Measurements from ENCODE around the gene CLEC16A. TPM values are rescaled to one million over a fixed set of nuclear protein-coding genes. Genes with fewer than 3 reads are reported as not detected.

The CLEC16A gene
- total and polyA plus RNA-seq, 4 donors = 14.3 to 44.4 (median 26.4) TPM

DNA sequence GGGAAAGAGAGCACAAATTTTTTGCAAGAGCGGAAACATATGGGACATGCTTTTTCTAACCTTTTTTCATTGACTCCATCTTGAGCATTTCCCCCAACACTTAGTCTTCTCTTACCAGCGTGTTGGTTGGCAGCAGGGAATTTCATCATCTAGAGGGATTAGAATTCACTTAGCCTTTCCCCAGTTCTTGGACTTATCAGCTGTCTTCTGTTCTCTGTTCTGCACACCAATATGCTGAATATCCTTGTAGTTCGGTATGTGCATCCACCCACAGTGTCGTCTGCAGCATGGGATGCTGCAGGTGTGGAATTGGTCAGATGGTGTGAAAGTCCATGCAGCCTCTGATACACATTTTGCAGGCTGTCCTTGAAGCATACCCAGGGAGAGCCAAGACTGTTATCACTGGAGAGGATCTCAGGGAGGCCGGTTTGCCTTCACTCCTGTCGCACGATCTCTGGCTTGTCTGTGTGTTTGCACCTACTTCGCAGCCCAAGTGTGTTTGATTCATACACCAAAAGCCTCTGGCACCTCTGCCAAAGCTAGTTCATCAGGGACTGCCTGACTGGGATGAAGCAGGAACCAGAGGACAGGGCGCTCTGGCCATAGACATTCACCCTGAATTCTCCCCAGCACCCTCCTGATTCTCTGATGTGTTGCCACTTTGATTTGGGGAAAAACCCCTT, 218.4 kb downstream of the CLEC16A start:
- H3K36me3 ChIP-seq (ENCODE audit: control insufficient read depth in 4 of 4, insufficient read depth in 4 of 4, low read length in 4 of 4) = peaks cover 0 to 15% (median 3%) of the 10 kb centered on the region in 4 donors
- H3K4me3 ChIP-seq = no peak overlapping the region
- no peaks in the 10 kb centered on the region for H3K27me3 ChIP-seq (ENCODE audit: control insufficient read depth in 3 of 3, insufficient read depth in 3 of 3, low read length in 2 of 3)
- H3K4me1 ChIP-seq (ENCODE audit: control insufficient read depth in 5 of 5, insufficient read depth in 5 of 5, low read length in 5 of 5) = peaks cover 3 to 65% (median 22%) of the 10 kb centered on the region in 5 donors
- TF ChIP-seq, protein P1, sequence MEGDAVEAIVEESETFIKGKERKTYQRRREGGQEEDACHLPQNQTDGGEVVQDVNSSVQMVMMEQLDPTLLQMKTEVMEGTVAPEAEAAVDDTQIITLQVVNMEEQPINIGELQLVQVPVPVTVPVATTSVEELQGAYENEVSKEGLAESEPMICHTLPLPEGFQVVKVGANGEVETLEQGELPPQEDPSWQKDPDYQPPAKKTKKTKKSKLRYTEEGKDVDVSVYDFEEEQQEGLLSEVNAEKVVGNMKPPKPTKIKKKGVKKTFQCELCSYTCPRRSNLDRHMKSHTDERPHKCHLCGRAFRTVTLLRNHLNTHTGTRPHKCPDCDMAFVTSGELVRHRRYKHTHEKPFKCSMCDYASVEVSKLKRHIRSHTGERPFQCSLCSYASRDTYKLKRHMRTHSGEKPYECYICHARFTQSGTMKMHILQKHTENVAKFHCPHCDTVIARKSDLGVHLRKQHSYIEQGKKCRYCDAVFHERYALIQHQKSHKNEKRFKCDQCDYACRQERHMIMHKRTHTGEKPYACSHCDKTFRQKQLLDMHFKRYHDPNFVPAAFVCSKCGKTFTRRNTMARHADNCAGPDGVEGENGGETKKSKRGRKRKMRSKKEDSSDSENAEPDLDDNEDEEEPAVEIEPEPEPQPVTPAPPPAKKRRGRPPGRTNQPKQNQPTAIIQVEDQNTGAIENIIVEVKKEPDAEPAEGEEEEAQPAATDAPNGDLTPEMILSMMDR (IDR thresholded peaks at IDR 0.05; ENCODE audit: control extremely low read depth, extremely low read depth) = no peak
- no peaks in the 10 kb centered on the region for H3K9me3 ChIP-seq (ENCODE audit: control insufficient read depth in 4 of 4, insufficient read depth in 3 of 4, low read length in 3 of 4)
- H3K9ac ChIP-seq (ENCODE audit: insufficient read depth in 1 of 2, low read length in 2 of 2) = no peak overlapping the region
- peak overlapping the region in 1 of 2 donors; percentile 60 for H3K27ac ChIP-seq (ENCODE audit: low read depth in 1 of 2, low read length in 1 of 2)
- WGBS, 2 donors = 87 to 89% methylated on average over 9 of the region's 9 CpGs
- DNase-seq (peak in 2 of 3 donors; percentile 86 to 88), ATAC-seq (ENCODE audit: insufficient read depth, low FRiP score) (no peak)

DNA sequence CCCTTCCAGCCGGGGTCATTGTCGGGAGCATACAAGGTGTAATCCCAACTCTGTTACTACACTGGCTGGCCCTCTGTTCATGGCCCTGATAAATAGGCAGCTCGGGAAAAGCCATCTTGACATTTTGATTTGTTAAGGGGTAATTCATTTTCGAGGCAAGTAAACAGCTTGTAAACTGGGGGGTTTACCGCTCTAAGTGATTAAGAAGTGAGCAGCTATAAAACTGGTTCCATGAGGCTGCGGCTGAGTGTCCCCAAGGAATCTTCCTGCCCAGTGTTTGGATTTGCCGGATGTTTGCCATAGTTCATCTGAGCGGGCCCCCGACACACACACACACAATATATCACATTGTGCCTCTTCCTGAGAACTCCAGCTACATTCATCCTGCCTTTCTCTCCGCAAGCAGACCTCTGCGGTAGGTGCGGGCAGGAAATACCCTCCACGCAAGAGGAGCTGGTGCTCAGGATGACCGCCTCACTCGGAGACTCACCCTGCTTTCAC, 219.4 kb downstream of the CLEC16A start:
- ATAC-seq (ENCODE audit: insufficient read depth, low FRiP score) (no peak), DNase-seq (peak; percentile 43 to 62 (median 47))
- H3K4me3 ChIP-seq = no peak overlapping the region
- WGBS, 2 donors = 79 to 88% methylated on average over 15 of the region's 15 CpGs
- H3K27me3 ChIP-seq (ENCODE audit: control insufficient read depth in 3 of 3, insufficient read depth in 3 of 3, low read length in 2 of 3) = no peaks in the 10 kb centered on the region
- no peak overlapping the region for H3K27ac ChIP-seq (ENCODE audit: low read depth in 1 of 2, low read length in 1 of 2)
- H3K9ac ChIP-seq (ENCODE audit: insufficient read depth in 1 of 2, low read length in 2 of 2) = no peak overlapping the region
- H3K36me3 ChIP-seq (ENCODE audit: control insufficient read depth in 4 of 4, insufficient read depth in 4 of 4, low read length in 4 of 4) = peaks cover 0 to 22% (median 3%) of the 10 kb centered on the region in 4 donors
- TF ChIP-seq, protein P1 (IDR thresholded peaks at IDR 0.05; ENCODE audit: control extremely low read depth, extremely low read depth) = no peak
- no peaks in the 10 kb centered on the region for H3K9me3 ChIP-seq (ENCODE audit: control insufficient read depth in 4 of 4, insufficient read depth in 3 of 4, low read length in 3 of 4)
- H3K4me1 ChIP-seq (ENCODE audit: control insufficient read depth in 5 of 5, insufficient read depth in 5 of 5, low read length in 5 of 5) = peaks cover 3 to 58% (median 22%) of the 10 kb centered on the region in 5 donors

DNA sequence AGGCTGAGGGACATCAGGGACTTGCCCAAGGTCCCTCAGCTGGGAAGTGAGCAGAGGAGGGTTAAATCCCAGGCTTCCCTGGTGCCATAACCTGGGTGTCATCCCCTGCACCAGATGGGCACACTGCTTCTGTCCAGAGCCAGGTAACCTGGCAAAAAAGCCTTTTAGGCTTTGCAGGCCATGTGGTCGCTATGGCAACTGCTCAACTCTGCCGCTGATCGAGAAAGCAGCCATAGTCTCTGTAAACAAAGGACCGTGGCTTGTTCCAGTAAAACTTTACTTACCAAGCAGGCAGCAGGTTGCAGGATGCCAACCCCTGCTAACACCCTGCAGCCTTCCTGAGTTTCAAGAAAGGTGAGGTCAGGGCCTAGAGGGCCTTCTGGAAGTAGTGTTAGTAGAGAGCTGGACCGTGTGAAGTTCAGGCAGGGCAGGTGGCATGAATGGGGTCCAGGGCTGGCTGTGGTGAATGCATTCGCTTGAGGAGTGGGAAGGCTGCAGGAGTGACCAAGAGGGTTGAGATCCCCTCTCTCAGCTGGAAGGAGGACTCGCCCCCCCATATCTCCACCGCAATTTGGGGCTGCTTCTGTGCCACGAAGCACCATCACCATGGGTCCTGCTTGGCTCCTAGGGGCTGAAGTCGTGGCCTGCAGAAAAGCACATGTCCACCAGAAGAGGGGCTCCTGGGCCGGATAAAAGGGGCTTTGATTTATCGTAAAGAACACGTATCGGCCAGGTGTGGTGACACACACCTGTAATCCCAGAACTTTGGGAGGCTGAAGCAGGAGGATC, 220.3 kb downstream of the CLEC16A start:
- DNase-seq = peak in 2 of 3 donors; percentile 44 to 47
- no peak for ATAC-seq (ENCODE audit: insufficient read depth, low FRiP score)

More for the DNA sequence above, 220.3 kb downstream of the CLEC16A start:
- Histone ChIP-seq H3K4me1 (ENCODE audit: control insufficient read depth in 5 of 5, insufficient read depth in 5 of 5, low read length in 5 of 5) (peaks cover 0 to 53% (median 13%) of the 10 kb centered on the region in 5 donors), H3K9me3 (ENCODE audit: control insufficient read depth in 4 of 4, insufficient read depth in 3 of 4, low read length in 3 of 4) (no peaks in the 10 kb centered on the region), H3K36me3 (ENCODE audit: control insufficient read depth in 4 of 4, insufficient read depth in 4 of 4, low read length in 4 of 4) (peaks cover 0 to 24% (median 3%) of the 10 kb centered on the region in 4 donors), H3K9ac (ENCODE audit: insufficient read depth in 1 of 2, low read length in 2 of 2) (no peak overlapping the region), H3K4me3 (no peak overlapping the region), H3K27me3 (ENCODE audit: control insufficient read depth in 3 of 3, insufficient read depth in 3 of 3, low read length in 2 of 3) (no peaks in the 10 kb centered on the region), H3K27ac (ENCODE audit: low read depth in 1 of 2, low read length in 1 of 2) (no peak overlapping the region)
- TF ChIP-seq, protein P1 (IDR thresholded peaks at IDR 0.05; ENCODE audit: control extremely low read depth, extremely low read depth) = no peak
- WGBS, 2 donors = 93% methylated on average over 14 of the region's 14 CpGs

All from lung (tissue), 12 donors.